ENCODE measurements around the gene FNBP1L. TPM values are rescaled to one million over a fixed set of nuclear protein-coding genes. Genes with fewer than 3 reads are reported as not detected.
A peak's percentile ranks its signal among the peaks of the same experiment; 100 is the strongest.

Gene FNBP1L
- total and polyA plus RNA-seq, 2 donors from 2014 or later = 32.7 to 57.3 TPM

DNA sequence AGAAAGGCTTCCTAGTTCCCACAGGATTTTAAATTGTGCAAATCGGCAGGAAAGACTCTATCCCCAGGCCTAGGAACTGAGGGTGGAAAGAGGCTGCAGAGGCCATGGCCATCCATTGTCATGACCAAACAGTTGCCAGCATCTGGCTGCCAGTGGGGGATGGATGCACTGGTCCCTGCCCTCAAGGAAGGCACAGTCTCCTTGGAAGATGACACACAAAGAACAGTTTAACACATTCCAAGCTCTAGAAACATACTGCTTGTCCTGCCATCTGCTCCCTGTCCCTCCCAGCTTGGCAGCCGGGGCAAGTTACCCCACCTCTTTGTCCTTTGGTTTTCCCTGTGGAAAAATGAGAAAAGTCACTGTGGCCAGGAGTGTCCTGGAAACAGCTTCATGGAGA is 150.5 kb downstream of the FNBP1L start:
- no peak for DNase-seq
- intact Hi-C loops (cut with DNase I) = no loop called here
- no peaks in the 10 kb centered on the region for H3K27me3 ChIP-seq (ENCODE audit: control insufficient read depth, insufficient read depth, low read length)
- no peaks in the 10 kb centered on the region for H3K36me3 ChIP-seq (ENCODE audit: control insufficient read depth in 2 of 3, insufficient read depth in 3 of 3, low read length in 3 of 3)
- peaks cover 3 to 72% (median 53%) of the 10 kb centered on the region in 3 donors for H3K4me1 ChIP-seq (ENCODE audit: control insufficient read depth in 2 of 3, insufficient read depth in 2 of 3, low read depth in 1 of 3, low read length in 3 of 3)
- H3K4me3 ChIP-seq (ENCODE audit: low read length in 3 of 3) = no peak overlapping the region
- peak overlapping the region; percentile 61 to 78 for H3K27ac ChIP-seq (ENCODE audit: low read depth in 2 of 2, low read length in 2 of 2)
- FAIRE-seq = no peak
- TF ChIP-seq, protein P1, sequence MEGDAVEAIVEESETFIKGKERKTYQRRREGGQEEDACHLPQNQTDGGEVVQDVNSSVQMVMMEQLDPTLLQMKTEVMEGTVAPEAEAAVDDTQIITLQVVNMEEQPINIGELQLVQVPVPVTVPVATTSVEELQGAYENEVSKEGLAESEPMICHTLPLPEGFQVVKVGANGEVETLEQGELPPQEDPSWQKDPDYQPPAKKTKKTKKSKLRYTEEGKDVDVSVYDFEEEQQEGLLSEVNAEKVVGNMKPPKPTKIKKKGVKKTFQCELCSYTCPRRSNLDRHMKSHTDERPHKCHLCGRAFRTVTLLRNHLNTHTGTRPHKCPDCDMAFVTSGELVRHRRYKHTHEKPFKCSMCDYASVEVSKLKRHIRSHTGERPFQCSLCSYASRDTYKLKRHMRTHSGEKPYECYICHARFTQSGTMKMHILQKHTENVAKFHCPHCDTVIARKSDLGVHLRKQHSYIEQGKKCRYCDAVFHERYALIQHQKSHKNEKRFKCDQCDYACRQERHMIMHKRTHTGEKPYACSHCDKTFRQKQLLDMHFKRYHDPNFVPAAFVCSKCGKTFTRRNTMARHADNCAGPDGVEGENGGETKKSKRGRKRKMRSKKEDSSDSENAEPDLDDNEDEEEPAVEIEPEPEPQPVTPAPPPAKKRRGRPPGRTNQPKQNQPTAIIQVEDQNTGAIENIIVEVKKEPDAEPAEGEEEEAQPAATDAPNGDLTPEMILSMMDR (IDR thresholded peaks at IDR 0.05; ENCODE audit: borderline replicate concordance, extremely low read depth, insufficient read depth) = no peak
- H3K9me3 ChIP-seq (ENCODE audit: control insufficient read depth in 2 of 3, insufficient read depth in 1 of 3, low read length in 3 of 3) = no peaks in the 10 kb centered on the region
- H3K9ac ChIP-seq (ENCODE audit: low read length in 3 of 3) = no peak overlapping the region

DNA sequence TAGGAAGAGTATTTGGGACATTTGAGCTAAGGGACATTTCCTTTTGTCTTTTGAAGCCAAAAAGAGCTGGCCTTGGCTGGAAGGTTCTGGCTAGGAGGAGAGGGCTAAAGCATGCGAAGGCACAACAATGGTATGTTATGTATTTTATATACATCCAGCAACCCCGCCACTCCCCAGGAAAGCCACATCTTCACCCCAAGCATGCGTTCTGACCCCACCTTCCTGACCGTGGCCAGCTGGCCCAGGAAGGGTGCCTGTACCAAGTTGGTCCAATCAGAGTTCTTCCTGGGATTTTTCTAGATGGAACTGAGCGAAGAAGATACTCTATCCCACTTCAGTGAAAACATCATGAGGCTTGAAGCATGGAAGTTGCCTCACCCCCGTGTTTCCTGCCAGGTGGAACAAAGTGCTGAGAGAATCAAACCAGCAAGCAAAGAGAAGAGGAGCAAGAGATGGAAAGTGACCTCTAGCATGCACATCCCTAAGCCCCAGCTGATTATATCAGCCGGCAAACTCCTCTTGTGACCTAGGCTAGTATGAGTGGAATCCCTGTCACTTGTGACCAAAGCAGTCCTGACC is 151.0 kb downstream of the FNBP1L start:
- H3K4me1 ChIP-seq (ENCODE audit: control insufficient read depth in 2 of 3, insufficient read depth in 2 of 3, low read depth in 1 of 3, low read length in 3 of 3) = peaks cover 3 to 66% (median 48%) of the 10 kb centered on the region in 3 donors
- FAIRE-seq (no peak), DNase-seq (no peak)
- TF ChIP-seq, protein P1 (IDR thresholded peaks at IDR 0.05; ENCODE audit: borderline replicate concordance, extremely low read depth, insufficient read depth) = no peak
- H3K27me3 ChIP-seq (ENCODE audit: control insufficient read depth, insufficient read depth, low read length) = no peaks in the 10 kb centered on the region
- intact Hi-C loops (cut with DNase I) = no loop called here
- H3K4me3 ChIP-seq (ENCODE audit: low read length in 3 of 3) = no peak overlapping the region
- H3K36me3 ChIP-seq (ENCODE audit: control insufficient read depth in 2 of 3, insufficient read depth in 3 of 3, low read length in 3 of 3) = no peaks in the 10 kb centered on the region
- no peak overlapping the region for H3K9ac ChIP-seq (ENCODE audit: low read length in 3 of 3)
- H3K27ac ChIP-seq (ENCODE audit: low read depth in 2 of 2, low read length in 2 of 2) = peak overlapping the region; percentile 61 to 78
- no peaks in the 10 kb centered on the region for H3K9me3 ChIP-seq (ENCODE audit: control insufficient read depth in 2 of 3, insufficient read depth in 1 of 3, low read length in 3 of 3)

DNA sequence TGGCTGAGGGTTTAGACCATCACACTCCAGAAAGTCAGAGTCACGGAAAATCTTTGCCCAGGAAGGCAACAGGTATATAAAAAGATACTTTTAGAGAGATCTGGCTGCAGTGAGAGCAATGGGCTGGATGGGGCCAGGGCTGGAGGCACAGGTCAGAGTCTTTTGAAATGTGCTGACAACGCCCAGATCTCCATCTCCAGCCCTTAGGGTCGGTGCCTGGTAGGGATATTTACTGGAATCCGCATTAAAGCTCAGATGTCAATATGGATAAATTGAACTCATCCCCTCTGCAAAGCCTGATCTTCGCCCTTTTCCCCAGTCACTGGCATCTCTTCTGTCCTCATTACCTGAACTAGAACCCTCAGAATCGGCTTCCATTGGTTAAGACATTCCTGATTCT is 151.6 kb downstream of the FNBP1L start:
- no peak overlapping the region for H3K4me3 ChIP-seq (ENCODE audit: low read length in 3 of 3)
- no peak for DNase-seq
- FAIRE-seq = no peak
- TF ChIP-seq, protein P1 (IDR thresholded peaks at IDR 0.05; ENCODE audit: borderline replicate concordance, extremely low read depth, insufficient read depth) = no peak
- H3K27me3 ChIP-seq (ENCODE audit: control insufficient read depth, insufficient read depth, low read length) = no peaks in the 10 kb centered on the region
- H3K27ac ChIP-seq (ENCODE audit: low read depth in 2 of 2, low read length in 2 of 2) = peak overlapping the region; percentile 61 to 78
- peaks cover 0 to 63% (median 43%) of the 10 kb centered on the region in 3 donors for H3K4me1 ChIP-seq (ENCODE audit: control insufficient read depth in 2 of 3, insufficient read depth in 2 of 3, low read depth in 1 of 3, low read length in 3 of 3)
- no peaks in the 10 kb centered on the region for H3K9me3 ChIP-seq (ENCODE audit: control insufficient read depth in 2 of 3, insufficient read depth in 1 of 3, low read length in 3 of 3)
- H3K9ac ChIP-seq (ENCODE audit: low read length in 3 of 3) = peak overlapping the region in 1 of 3 donors; percentile 26
- intact Hi-C loops (cut with DNase I) = no loop called here
- H3K36me3 ChIP-seq (ENCODE audit: control insufficient read depth in 2 of 3, insufficient read depth in 3 of 3, low read length in 3 of 3) = no peaks in the 10 kb centered on the region

DNA sequence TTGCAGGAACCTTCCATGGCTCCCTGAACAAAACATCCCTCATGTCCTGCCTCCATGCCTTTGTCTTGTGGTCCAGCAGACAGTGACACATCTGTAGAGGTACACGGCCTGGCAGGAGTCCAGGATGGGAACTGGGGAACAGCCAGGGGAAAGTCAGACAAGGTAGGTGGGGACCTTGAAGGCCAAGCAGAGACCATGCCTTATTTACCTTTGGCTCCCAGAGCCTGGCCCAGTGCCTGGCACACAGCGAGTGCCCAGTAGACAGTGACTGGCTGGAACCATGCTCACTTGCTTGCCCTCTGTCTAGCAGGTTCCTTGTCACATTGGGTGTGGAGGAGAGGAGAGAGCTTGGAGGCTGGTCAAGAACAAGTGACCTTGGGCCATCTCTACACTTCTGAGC is 152.7 kb downstream of the FNBP1L start:
- Histone ChIP-seq H3K27ac (ENCODE audit: low read depth in 2 of 2, low read length in 2 of 2) (peak overlapping the region; percentile 11 to 45), H3K27me3 (ENCODE audit: control insufficient read depth, insufficient read depth, low read length) (no peaks in the 10 kb centered on the region), H3K4me3 (ENCODE audit: low read length in 3 of 3) (no peak overlapping the region), H3K9ac (ENCODE audit: low read length in 3 of 3) (no peak overlapping the region), H3K9me3 (ENCODE audit: control insufficient read depth in 2 of 3, insufficient read depth in 1 of 3, low read length in 3 of 3) (no peaks in the 10 kb centered on the region), H3K4me1 (ENCODE audit: control insufficient read depth in 2 of 3, insufficient read depth in 2 of 3, low read depth in 1 of 3, low read length in 3 of 3) (peaks cover 0 to 61% (median 37%) of the 10 kb centered on the region in 3 donors), H3K36me3 (ENCODE audit: control insufficient read depth in 2 of 3, insufficient read depth in 3 of 3, low read length in 3 of 3) (no peaks in the 10 kb centered on the region)
- TF ChIP-seq, protein P1 (IDR thresholded peaks at IDR 0.05; ENCODE audit: borderline replicate concordance, extremely low read depth, insufficient read depth) = no peak
- intact Hi-C loops (cut with DNase I) = no loop called here
- FAIRE-seq = no peak
- DNase-seq = no peak

Data from kidney (tissue), 14 donors.